HepG2 (cell line): ENCODE results near the gene GYS1. TPM values are rescaled to one million over a fixed set of nuclear protein-coding genes. Genes with fewer than 3 reads are reported as not detected.

Source experiments
- CBX1 ChIP-seq: IDR thresholded peaks from one replicate; pipeline ENCODE4 v1.6.1; 2016; ENCODE audit warnings: antibody characterized with exemption, low read depth
- CEBPB ChIP-seq: IDR thresholded peaks from 2 replicates; pipeline ENCODE4 v1.6.1; 2011; ENCODE audit warnings: low read depth, low read length, improper control_type of control experiment, borderline replicate concordance
- FOXA3 ChIP-seq: IDR thresholded peaks from 2 replicates; pipeline ENCODE4 v1.6.1; 2016; ENCODE audit warnings: missing genetic modification reagents, missing compliant biosample characterization
- ISL2 ChIP-seq: sonication (generic); formaldehyde crosslinking; IDR thresholded peaks from 2 replicates; pipeline ENCODE4 v1.5.0; 2020; ENCODE audit warnings: missing genetic modification reagents
- KMT2A ChIP-seq: sonication (generic); formaldehyde crosslinking; IDR thresholded peaks from 2 replicates; pipeline ENCODE4 v1.4.0; 2020; ENCODE audit warnings: missing genetic modification reagents
- KMT2B ChIP-seq: IDR thresholded peaks from 2 replicates; pipeline ENCODE4 v1.6.1; 2016; ENCODE audit warnings: missing genetic modification reagents, missing compliant biosample characterization
- MATR3 ChIP-seq: sonication (generic); formaldehyde crosslinking; IDR thresholded peaks from 2 replicates; pipeline ENCODE4 v1.4.0; 2020; ENCODE audit warnings: missing genetic modification reagents
- NFYC ChIP-seq: IDR thresholded peaks from 2 replicates; pipeline ENCODE4 v1.6.1; 2016; ENCODE audit warnings: missing genetic modification reagents, missing compliant biosample characterization
- PAX8 ChIP-seq: sonication (generic); formaldehyde crosslinking; IDR thresholded peaks from 2 replicates; pipeline ENCODE4 v1.8.0; 2022; ENCODE audit warnings: mild to moderate bottlenecking, missing genetic modification reagents, borderline replicate concordance
- PHB2 ChIP-seq: fragments of 450-650 bp; IDR thresholded peaks from 2 replicates; pipeline ENCODE4 v1.6.1; 2018; ENCODE audit not compliant: partially characterized antibody
- PHF20 ChIP-seq: sonication (generic); formaldehyde crosslinking; IDR thresholded peaks from 2 replicates; pipeline ENCODE4 v1.5.0; 2020; ENCODE audit warnings: mild to moderate bottlenecking, missing genetic modification reagents
- RAD21 ChIP-seq: fragments of 450-650 bp; formaldehyde crosslinking; IDR thresholded peaks from 2 replicates; pipeline ENCODE4 v1.5.0; 2020; ENCODE audit warnings: mild to moderate bottlenecking
- RAD51 ChIP-seq: fragments of 450-650 bp; IDR thresholded peaks from 2 replicates; pipeline ENCODE4 v1.6.1; 2016; ENCODE audit warnings: borderline replicate concordance
- SIX4 ChIP-seq: sonication (generic); formaldehyde crosslinking; IDR thresholded peaks from 2 replicates; pipeline ENCODE4 v1.4.0; 2020; ENCODE audit warnings: missing genetic modification reagents
- TGIF2 ChIP-seq: IDR thresholded peaks from 2 replicates; pipeline ENCODE4 v1.6.1; 2016; ENCODE audit warnings: control low read depth, missing compliant biosample characterization
- TSC22D2 ChIP-seq: sonication (generic); formaldehyde crosslinking; IDR thresholded peaks from 2 replicates; pipeline ENCODE4 v1.5.1; 2020; ENCODE audit warnings: missing genetic modification reagents, mild to moderate bottlenecking, borderline replicate concordance
- XRCC5 ChIP-seq: fragments of 200-400 bp; formaldehyde crosslinking; optimal IDR thresholded peaks from 2 replicates; pipeline ENCODE3; 2017; ENCODE audit warnings: mild to moderate bottlenecking, low read length
- ZFP36L2 ChIP-seq: sonication (generic); formaldehyde crosslinking; IDR thresholded peaks from 2 replicates; pipeline ENCODE4 v1.4.0; 2020; ENCODE audit warnings: missing genetic modification reagents
- ZNF10 ChIP-seq: sonication (generic); formaldehyde crosslinking; IDR thresholded peaks from 2 replicates; pipeline ENCODE4 v1.4.0; 2020; ENCODE audit warnings: mild to moderate bottlenecking, low read depth, missing genetic modification reagents, borderline replicate concordance
- ZNF138 ChIP-seq: sonication (generic); formaldehyde crosslinking; IDR thresholded peaks from 2 replicates; pipeline ENCODE4 v1.5.0; 2020; ENCODE audit warnings: mild to moderate bottlenecking, low read depth, missing genetic modification reagents
- ZNF20 ChIP-seq: sonication (generic); formaldehyde crosslinking; IDR thresholded peaks from 2 replicates; pipeline ENCODE4 v1.4.0; 2020; ENCODE audit warnings: mild to moderate bottlenecking, moderate library complexity, missing genetic modification reagents
- ZNF501 ChIP-seq: sonication (generic); formaldehyde crosslinking; IDR thresholded peaks from 2 replicates; pipeline ENCODE4 v1.5.1; 2020; ENCODE audit warnings: mild to moderate bottlenecking, moderate library complexity, missing genetic modification reagents
- ZNF564 ChIP-seq: sonication (generic); formaldehyde crosslinking; IDR thresholded peaks from 2 replicates; pipeline ENCODE4 v1.8.1; 2023; ENCODE audit warnings: mild to moderate bottlenecking, missing genetic modification reagents
- ZNF605 ChIP-seq: sonication (generic); formaldehyde crosslinking; IDR thresholded peaks from 2 replicates; pipeline ENCODE4 v1.8.0; 2022; ENCODE audit warnings: mild to moderate bottlenecking, missing genetic modification reagents
- ZNF766 ChIP-seq: sonication (generic); formaldehyde crosslinking; IDR thresholded peaks from 2 replicates; pipeline ENCODE4 v1.5.0; 2020; ENCODE audit warnings: missing genetic modification reagents, borderline replicate concordance
- ZNF775 ChIP-seq: sonication (generic); formaldehyde crosslinking; IDR thresholded peaks from 2 replicates; pipeline ENCODE4 v1.4.0; 2020; ENCODE audit warnings: missing genetic modification reagents, mild to moderate bottlenecking, moderate library complexity, borderline replicate concordance
- ZSCAN20 ChIP-seq: sonication (generic); formaldehyde crosslinking; IDR thresholded peaks from 2 replicates; pipeline ENCODE4 v1.4.0; 2020; ENCODE audit warnings: missing genetic modification reagents, mild to moderate bottlenecking, borderline replicate concordance
- polyA plus RNA-seq, 8 experiments: library from polyadenylated mRNA; depleted of rRNA in 3 of 8; stranded (reverse) in 7 of 8; unstranded in 1 of 8; fragments of >200 nt; fragmentation: Illumina TruSeq in 4 of 8; extraction: Trizol in 4 of 8; gene quantifications; 2 replicates each; pipeline versions ENCODE4 v1.2.1 to v1.2.3, GENCODE V29; 2011 to 2016; ENCODE audit warnings: low read depth in 4 of 8, missing spikeins in 1 of 8, mixed read lengths in 1 of 8; ENCODE audit not compliant: insufficient read depth in 1 of 8
- total RNA-seq, 5 experiments: library from RNA; depleted of rRNA; stranded (reverse); fragments of >200 nt; fragmentation: Illumina TruSeq; extraction: Trizol; gene quantifications; 2 replicates each; pipeline ENCODE4 v1.2.3, GENCODE V29; 2016; ENCODE audit warnings: low read depth in 1 of 5
- TF ChIP-seq, protein P1 (sequence below): sonication (generic); formaldehyde crosslinking; IDR thresholded peaks from 2 replicates; pipeline ENCODE4 v1.5.0; 2020; ENCODE audit warnings: missing genetic modification reagents
- TF ChIP-seq, protein P2 (sequence below): IDR thresholded peaks from 2 replicates; pipeline ENCODE4 v1.6.1; 2016; ENCODE audit warnings: mild to moderate bottlenecking, missing biosample characterization, missing genetic modification reagents
- TF ChIP-seq, protein P3 (sequence below): sonication (generic); formaldehyde crosslinking; IDR thresholded peaks from 2 replicates; pipeline ENCODE4 v1.4.0; 2020; ENCODE audit warnings: missing genetic modification reagents, borderline replicate concordance

The GYS1 gene
- total and polyA plus RNA-seq, 2 of the 13 experiments (the other 11 are each of a cell fraction or from before 2014, with no cell fraction given): 18.4 to 42.1 TPM

DNA sequence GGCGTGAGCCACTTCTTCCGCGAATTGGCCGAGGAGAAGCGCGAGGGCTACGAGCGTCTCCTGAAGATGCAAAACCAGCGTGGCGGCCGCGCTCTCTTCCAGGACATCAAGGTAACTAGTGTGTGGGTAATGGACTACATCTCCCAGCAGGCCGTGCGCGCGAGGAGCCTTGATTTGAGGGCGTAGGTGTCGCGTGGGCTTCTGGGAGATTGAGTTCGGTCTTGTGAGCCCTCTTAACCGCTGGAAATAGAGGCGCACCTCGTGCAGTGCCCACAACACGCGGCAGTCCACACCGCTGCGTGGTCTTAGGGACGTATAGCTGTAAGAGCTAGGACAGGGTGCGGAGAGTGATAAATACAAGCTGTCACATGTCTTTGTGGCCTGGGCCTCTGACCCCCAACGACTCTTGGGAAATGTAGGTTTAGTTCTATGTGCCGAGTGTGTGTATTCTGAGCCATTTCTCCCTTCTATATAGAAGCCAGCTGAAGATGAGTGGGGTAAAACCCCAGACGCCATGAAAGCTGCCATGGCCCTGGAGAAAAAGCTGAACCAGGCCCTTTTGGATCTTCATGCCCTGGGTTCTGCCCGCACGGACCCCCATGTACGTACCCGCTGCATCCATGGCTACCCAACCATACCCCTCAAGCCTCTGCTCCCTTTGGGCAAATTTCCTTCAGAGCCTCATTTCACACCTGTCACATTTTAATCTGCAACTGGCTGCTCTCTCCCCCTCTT is 27.1 kb downstream of the GYS1 start (continued):
- TF ChIP-seq ZNF775 (no peak), ZFP36L2 (CRISPR knock-in tag) (no peak), ZNF501 (CRISPR knock-in tag) (no peak), KMT2B (CRISPR knock-in tag) (no peak), ZNF564 (peak; percentile 53; the same call in 1 of the 2 replicates), CBX1 (peak; percentile 23), TGIF2 (CRISPR knock-in tag) (no peak), ZNF20 (CRISPR knock-in tag) (no peak), KMT2A (CRISPR knock-in tag) (no peak), NFYC (CRISPR knock-in tag) (peak; percentile 50; the same call in 1 of the 2 replicates), RAD21 (no peak), PHB2 (no peak), SIX4 (CRISPR knock-in tag) (no peak), XRCC5 (peak; percentile 25), FOXA3 (no peak), ZNF766 (CRISPR knock-in tag) (peak; percentile 78; the same call in 1 of the 2 replicates), CEBPB (no peak), ZNF138 (CRISPR knock-in tag) (no peak), PAX8 (CRISPR knock-in tag) (no peak), MATR3 (no peak), RAD51 (no peak), ZNF10 (CRISPR knock-in tag) (no peak), ZNF605 (CRISPR knock-in tag) (0 out of 2 replicates have a peak, but pooled peaks have one; percentile 0), TSC22D2 (no peak), ZSCAN20 (no peak), PHF20 (CRISPR knock-in tag) (no peak; the same call in 1 of the 2 replicates), ISL2 (CRISPR knock-in tag) (no peak)
- TF ChIP-seq, protein P1, sequence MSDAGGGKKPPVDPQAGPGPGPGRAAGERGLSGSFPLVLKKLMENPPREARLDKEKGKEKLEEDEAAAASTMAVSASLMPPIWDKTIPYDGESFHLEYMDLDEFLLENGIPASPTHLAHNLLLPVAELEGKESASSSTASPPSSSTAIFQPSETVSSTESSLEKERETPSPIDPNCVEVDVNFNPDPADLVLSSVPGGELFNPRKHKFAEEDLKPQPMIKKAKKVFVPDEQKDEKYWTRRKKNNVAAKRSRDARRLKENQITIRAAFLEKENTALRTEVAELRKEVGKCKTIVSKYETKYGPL (CRISPR knock-in tag): 0 out of 2 replicates have a peak, but pooled peaks have one; percentile 37
- TF ChIP-seq, protein P2, sequence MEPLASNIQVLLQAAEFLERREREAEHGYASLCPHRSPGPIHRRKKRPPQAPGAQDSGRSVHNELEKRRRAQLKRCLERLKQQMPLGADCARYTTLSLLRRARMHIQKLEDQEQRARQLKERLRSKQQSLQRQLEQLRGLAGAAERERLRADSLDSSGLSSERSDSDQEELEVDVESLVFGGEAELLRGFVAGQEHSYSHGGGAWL: no peak
- TF ChIP-seq, protein P3, sequence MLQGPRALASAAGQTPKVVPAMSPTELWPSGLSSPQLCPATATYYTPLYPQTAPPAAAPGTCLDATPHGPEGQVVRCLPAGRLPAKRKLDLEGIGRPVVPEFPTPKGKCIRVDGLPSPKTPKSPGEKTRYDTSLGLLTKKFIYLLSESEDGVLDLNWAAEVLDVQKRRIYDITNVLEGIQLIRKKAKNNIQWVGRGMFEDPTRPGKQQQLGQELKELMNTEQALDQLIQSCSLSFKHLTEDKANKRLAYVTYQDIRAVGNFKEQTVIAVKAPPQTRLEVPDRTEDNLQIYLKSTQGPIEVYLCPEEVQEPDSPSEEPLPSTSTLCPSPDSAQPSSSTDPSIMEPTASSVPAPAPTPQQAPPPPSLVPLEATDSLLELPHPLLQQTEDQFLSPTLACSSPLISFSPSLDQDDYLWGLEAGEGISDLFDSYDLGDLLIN (CRISPR knock-in tag): peak; percentile 65; the same call in 1 of the 2 replicates
